Measurements from ENCODE around the gene C1QTNF2. TPM values are rescaled to one million over a fixed set of nuclear protein-coding genes. Genes with fewer than 3 reads are reported as not detected.

The C1QTNF2 gene
- total and polyA plus RNA-seq, 2 of the 8 experiments (the other 6 are each of a cell fraction or from before 2014, with no cell fraction given), result 1.0 to 2.0 TPM

DNA sequence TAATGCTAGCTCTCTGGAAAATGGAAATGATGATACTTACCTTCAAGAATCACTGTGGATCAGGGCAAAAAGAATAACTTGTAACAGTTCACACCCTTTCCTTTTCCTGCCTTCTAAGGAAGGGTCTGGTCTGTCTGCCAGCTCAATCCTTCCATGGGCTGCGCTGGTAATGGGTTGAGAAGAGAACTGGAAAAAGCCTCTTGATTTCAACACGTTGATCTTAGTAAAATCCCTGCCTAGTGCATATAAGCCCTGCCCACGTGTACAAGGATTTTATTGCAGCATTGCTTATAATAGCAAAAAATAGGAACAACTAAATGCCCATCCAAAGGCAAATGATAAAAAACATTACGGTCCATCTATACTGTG lies 20.5 kb downstream of the C1QTNF2 start:
- no peak overlapping the region for H2AFZ ChIP-seq (ENCODE audit: low read length)
- no peak overlapping the region for H3K4me2 ChIP-seq (ENCODE audit: insufficient read depth in 1 of 2, low read depth in 2 of 2, low read length in 2 of 2)
- no peaks in the 10 kb centered on the region for H3K9me3 ChIP-seq (ENCODE audit: insufficient read depth in 2 of 2, low read depth in 1 of 2, low read length in 1 of 2)
- H3K36me3 ChIP-seq (ENCODE audit: control insufficient read depth in 2 of 4, insufficient read depth in 4 of 4, low read length in 3 of 4), result no peaks in the 10 kb centered on the region
- DNase-seq (ENCODE audit: low read depth in 1 of 2, low spot score in 2 of 2), result no peak
- no peak overlapping the region for H3K14ac ChIP-seq (ENCODE audit: insufficient read length)
- H2BK20ac ChIP-seq (ENCODE audit: low read length), result no peak overlapping the region
- H3K4me3 ChIP-seq (ENCODE audit: extremely low read depth in 1 of 4, insufficient read depth in 2 of 4, low read depth in 3 of 4, low read length in 4 of 4), result no peak overlapping the region
- H3K27me3 ChIP-seq (replicated peaks in 1 of 4; ENCODE audit: control insufficient read depth in 3 of 4, extremely low read depth in 1 of 4, insufficient read depth in 3 of 4, low read length in 3 of 4), result no peaks in the 10 kb centered on the region
- CTCF ChIA-PET (ENCODE audit: partially characterized antibody), result interaction anchor here (0.9 to 12.9 kb wide), 5 partner anchors 10 to 328 kb away, joined by 3 to 231 read pairs (median 8); no protein-coding TSS in a partner anchor
- WGBS, 2 experiments (ENCODE audit: extremely low coverage in 1 of 2, insufficient coverage in 1 of 2, insufficient read length in 1 of 2, insufficient replicate concordance in 2 of 2, low coverage in 1 of 2, low lambda C conversion rate in 2 of 2, missing lambda C conversion rate in 1 of 2), result 82% methylated on average over 4 of the region's 4 CpGs; no CpG with 5 or more reads in 1 of the 2 experiments
- H3K18ac ChIP-seq (ENCODE audit: extremely low read depth, low read length), result no peak overlapping the region
- H3K56ac ChIP-seq (replicated peaks; ENCODE audit: insufficient read length, low read depth, low read length), result no peak overlapping the region
- H3K79me1 ChIP-seq (ENCODE audit: low read depth, low read length), result no peaks in the 10 kb centered on the region
- POLR2A ChIA-PET (ENCODE audit: partially characterized antibody), result no interaction called here
- peaks cover 0 to 4% (median 2%) of the 10 kb centered on the region in 4 experiments; a peak in 5 of 7 replicates for H3K4me1 ChIP-seq (replicated peaks in 1 of 4; ENCODE audit: control insufficient read depth in 3 of 4, insufficient read depth in 4 of 4, low read length in 3 of 4)
- H3K23ac ChIP-seq (ENCODE audit: insufficient read length), result no peak overlapping the region
- no peak overlapping the region for H3K4ac ChIP-seq (replicated peaks; ENCODE audit: insufficient read length, low read depth, low read length)
- H2BK15ac ChIP-seq (ENCODE audit: low read length), result no peak overlapping the region
- no peak overlapping the region for H2BK5ac ChIP-seq (ENCODE audit: low read depth, low read length)
- H4K20me1 ChIP-seq (replicated peaks in 1 of 2; ENCODE audit: control insufficient read depth in 1 of 2, insufficient read depth in 2 of 2, low read length in 2 of 2), result no peaks in the 10 kb centered on the region
- H3K9ac ChIP-seq (replicated peaks in 1 of 4; ENCODE audit: extremely low read depth in 1 of 4, low read depth in 3 of 4, low read length in 3 of 4), result no peak overlapping the region
- no peak overlapping the region for H4K5ac ChIP-seq (ENCODE audit: insufficient read length, low read depth, low read length)
- no peak overlapping the region for H2BK120ac ChIP-seq (replicated peaks; ENCODE audit: low read depth, low read length)
- H2BK12ac ChIP-seq (ENCODE audit: low read depth, low read length), result no peak overlapping the region
- no peaks in the 10 kb centered on the region for H3K23me2 ChIP-seq (ENCODE audit: low read depth, low read length)
- no peak overlapping the region for H4K91ac ChIP-seq (replicated peaks; ENCODE audit: insufficient read length, low read length)
- H2AK5ac ChIP-seq (ENCODE audit: low read depth, low read length), result no peak overlapping the region
- FAIRE-seq, result no peak
- no peak overlapping the region for H3K27ac ChIP-seq (ENCODE audit: low read depth, low read length)
- no peaks in the 10 kb centered on the region for H3K79me2 ChIP-seq (ENCODE audit: control insufficient read depth in 1 of 2, insufficient read depth in 2 of 2, low read length in 2 of 2)
- no peak overlapping the region for H4K8ac ChIP-seq (ENCODE audit: extremely low read depth, insufficient read depth, low read length)
- TF ChIP-seq KDM4A (IDR thresholded peaks at IDR 0.05; ENCODE audit: low read depth, low read length, severe bottlenecking), result no peak
- no peak for TF ChIP-seq KDM5A (IDR thresholded peaks at IDR 0.05; ENCODE audit: low read length)
- TF ChIP-seq GTF2F1 (IDR thresholded peaks at IDR 0.05; ENCODE audit: borderline replicate concordance, low read depth, low read length), result no peak
- TF ChIP-seq SRF (IDR thresholded peaks at IDR 0.05; ENCODE audit: low read depth, low read length), result no peak
- TF ChIP-seq HDAC2 (IDR thresholded peaks at IDR 0.05; ENCODE audit: borderline replicate concordance in 1 of 2, low read depth in 2 of 2, low read length in 2 of 2), result no peak
- no peak for TF ChIP-seq SIX5 (IDR thresholded peaks at IDR 0.05; ENCODE audit: low read depth, low read length)
- TF ChIP-seq SUZ12 (IDR thresholded peaks at IDR 0.05; ENCODE audit: low read length), result no peak
- TF ChIP-seq NRF1 (IDR thresholded peaks at IDR 0.05; ENCODE audit: low read depth, low read length), result no peak
- TF ChIP-seq, protein P1, sequence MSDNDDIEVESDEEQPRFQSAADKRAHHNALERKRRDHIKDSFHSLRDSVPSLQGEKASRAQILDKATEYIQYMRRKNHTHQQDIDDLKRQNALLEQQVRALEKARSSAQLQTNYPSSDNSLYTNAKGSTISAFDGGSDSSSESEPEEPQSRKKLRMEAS (IDR thresholded peaks at IDR 0.05), result no peak
- no peak for TF ChIP-seq FOSL1 (IDR thresholded peaks at IDR 0.05; ENCODE audit: insufficient read depth, low read depth, low read length)
- TF ChIP-seq EP300 (IDR thresholded peaks at IDR 0.05; ENCODE audit: borderline replicate concordance in 1 of 2, low read depth in 2 of 2, low read length in 2 of 2), result no peak
- TF ChIP-seq EGR1 (IDR thresholded peaks at IDR 0.05; ENCODE audit: borderline replicate concordance, low read depth, low read length), result no peak
- TF ChIP-seq CTBP2 (IDR thresholded peaks at IDR 0.05; ENCODE audit: borderline replicate concordance, insufficient read depth, insufficient read length, low read length), result no peak
